ENCODE measurements around the gene OOSP3. TPM values are rescaled to one million over a fixed set of nuclear protein-coding genes. Genes with fewer than 3 reads are reported as not detected.
A peak's percentile ranks its signal among the peaks of the same experiment; 100 is the strongest.
"Not testable (repeated sequence)": the region's sequence is repeated elsewhere in the genome, so short reads cannot be mapped to it uniquely, and the experiment has no call there.

Gene OOSP3
- total RNA-seq, 1 experiment from 2014 or later: not detected

DNA sequence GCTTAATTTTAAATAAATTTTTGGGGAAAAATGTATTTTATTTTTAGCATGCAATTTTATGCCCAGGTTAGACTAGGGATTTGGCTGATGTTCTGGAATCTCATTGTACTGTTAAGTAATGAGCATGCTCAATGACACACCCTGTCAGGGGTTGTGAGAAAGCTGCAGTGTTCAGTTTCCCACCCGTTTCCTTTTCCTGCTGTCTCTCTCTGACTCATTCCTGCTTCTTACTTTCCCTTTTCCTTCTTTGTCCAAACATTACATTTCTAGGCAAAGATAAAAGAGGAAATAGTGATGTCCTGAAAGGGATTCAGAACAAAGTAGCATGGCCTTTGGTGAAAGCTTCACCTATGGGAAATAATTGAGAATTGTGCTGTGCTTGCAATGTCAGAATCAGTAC is 22.7 kb downstream of the OOSP3 start:
- no peak overlapping the region for H3K4me3 ChIP-seq
- peak overlapping the region; percentile 20; the same call in 1 of the 2 replicates for H3K27ac ChIP-seq
- H3K4me2 ChIP-seq: no peak overlapping the region
- no peaks in the 10 kb centered on the region for H3K4me1 ChIP-seq (replicated peaks; ENCODE audit: insufficient read depth)
- CTCF ChIA-PET: interaction anchor here (0.6 to 0.7 kb wide), 2 partner anchors 18 to 140 kb away, joined by 3 to 4 read pairs; no protein-coding TSS in a partner anchor
- H3K79me2 ChIP-seq (ENCODE audit: low read depth): no peaks in the 10 kb centered on the region
- BruUV-seq (replicated peaks): no TSS peak
- H3K9me3 ChIP-seq (ENCODE audit: insufficient read depth, low read depth): no peaks in the 10 kb centered on the region
- POLR2A ChIA-PET (ENCODE audit: unreplicated experiment): no interaction called here
- H4K20me1 ChIP-seq (ENCODE audit: insufficient read depth): no peaks in the 10 kb centered on the region
- H3F3A ChIP-seq (ENCODE audit: insufficient read depth, low read depth): no peaks in the 10 kb centered on the region
- intact Hi-C loops (cut with micrococcal nuclease; ENCODE audit: unreplicated experiment): loop anchor here (1.0 kb wide), 1 partner anchor 44 kb away; no protein-coding TSS in a partner anchor
- no peaks in the 10 kb centered on the region; the same call in 1 of the 2 replicates for H3K27me3 ChIP-seq (ENCODE audit: insufficient read depth, low read depth)
- peak; percentile 56 to 60 for DNase-seq
- no peaks in the 10 kb centered on the region; the same call in 1 of the 2 replicates for H3K9me2 ChIP-seq (ENCODE audit: insufficient read depth)
- no peaks in the 10 kb centered on the region for H3K36me3 ChIP-seq (ENCODE audit: low read depth)
- H2AFZ ChIP-seq: no peak overlapping the region
- TF ChIP-seq EZH2 (IDR thresholded peaks at IDR 0.05; ENCODE audit: low read depth): no peak
- TF ChIP-seq, protein P1, sequence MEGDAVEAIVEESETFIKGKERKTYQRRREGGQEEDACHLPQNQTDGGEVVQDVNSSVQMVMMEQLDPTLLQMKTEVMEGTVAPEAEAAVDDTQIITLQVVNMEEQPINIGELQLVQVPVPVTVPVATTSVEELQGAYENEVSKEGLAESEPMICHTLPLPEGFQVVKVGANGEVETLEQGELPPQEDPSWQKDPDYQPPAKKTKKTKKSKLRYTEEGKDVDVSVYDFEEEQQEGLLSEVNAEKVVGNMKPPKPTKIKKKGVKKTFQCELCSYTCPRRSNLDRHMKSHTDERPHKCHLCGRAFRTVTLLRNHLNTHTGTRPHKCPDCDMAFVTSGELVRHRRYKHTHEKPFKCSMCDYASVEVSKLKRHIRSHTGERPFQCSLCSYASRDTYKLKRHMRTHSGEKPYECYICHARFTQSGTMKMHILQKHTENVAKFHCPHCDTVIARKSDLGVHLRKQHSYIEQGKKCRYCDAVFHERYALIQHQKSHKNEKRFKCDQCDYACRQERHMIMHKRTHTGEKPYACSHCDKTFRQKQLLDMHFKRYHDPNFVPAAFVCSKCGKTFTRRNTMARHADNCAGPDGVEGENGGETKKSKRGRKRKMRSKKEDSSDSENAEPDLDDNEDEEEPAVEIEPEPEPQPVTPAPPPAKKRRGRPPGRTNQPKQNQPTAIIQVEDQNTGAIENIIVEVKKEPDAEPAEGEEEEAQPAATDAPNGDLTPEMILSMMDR (conservative IDR thresholded peaks at IDR 0.05): no peak

DNA sequence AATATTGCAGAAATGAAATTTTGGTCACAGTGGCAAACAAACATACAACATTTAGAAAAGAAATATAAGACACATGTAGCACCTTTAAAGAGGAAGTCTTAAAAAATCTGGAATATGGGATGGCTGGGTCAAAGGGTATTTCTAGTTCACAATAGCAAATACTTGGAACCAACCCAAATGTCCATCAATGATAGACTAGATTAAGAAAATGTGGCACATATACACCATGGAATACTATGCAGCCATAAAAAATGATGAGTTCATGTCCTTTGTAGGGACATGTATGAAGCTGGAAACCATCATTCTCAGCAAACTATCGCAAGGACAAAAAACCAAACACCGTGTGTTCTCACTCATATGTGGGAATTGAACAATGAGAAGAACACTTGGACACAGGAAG is 25.0 kb downstream of the OOSP3 start:
- H3K27ac ChIP-seq; H3K4me3 ChIP-seq; CTCF ChIA-PET; H3K79me2 ChIP-seq (ENCODE audit: low read depth); H3K9me3 ChIP-seq (ENCODE audit: insufficient read depth, low read depth); H3K4me2 ChIP-seq; intact Hi-C loops (cut with micrococcal nuclease; ENCODE audit: unreplicated experiment); H3K4me1 ChIP-seq (replicated peaks; ENCODE audit: insufficient read depth); BruUV-seq (replicated peaks); H3F3A ChIP-seq (ENCODE audit: insufficient read depth, low read depth); H3K36me3 ChIP-seq (ENCODE audit: low read depth); H3K9me2 ChIP-seq (ENCODE audit: insufficient read depth); POLR2A ChIA-PET (ENCODE audit: unreplicated experiment); H4K20me1 ChIP-seq (ENCODE audit: insufficient read depth); H2AFZ ChIP-seq; DNase-seq; H3K27me3 ChIP-seq (ENCODE audit: insufficient read depth, low read depth): not testable (repeated sequence)

DNA sequence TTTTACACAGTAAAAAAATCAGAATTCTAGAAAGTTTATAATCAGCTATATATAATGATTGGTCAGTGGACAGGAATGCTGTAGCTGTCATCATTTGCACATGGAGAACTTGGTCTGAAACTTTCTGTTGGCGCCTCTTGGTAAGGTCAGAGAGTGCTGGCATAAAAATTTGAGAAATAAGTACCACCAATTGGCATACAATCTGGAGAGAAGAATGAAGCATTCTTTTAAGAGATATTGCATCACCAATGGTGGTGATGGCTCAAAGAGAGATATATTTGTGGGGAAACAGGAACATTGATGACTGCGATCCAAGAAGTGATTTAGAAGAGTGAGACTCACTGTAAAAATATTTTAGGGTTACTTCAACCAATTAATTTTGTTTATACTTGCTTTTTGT is 39.9 kb downstream of the OOSP3 start:
- no peak for DNase-seq
- Histone ChIP-seq H3K4me2 (no peak overlapping the region), H3K27me3 (ENCODE audit: insufficient read depth, low read depth) (no peaks in the 10 kb centered on the region), H3K9me2 (ENCODE audit: insufficient read depth) (no peaks in the 10 kb centered on the region; the same call in 1 of the 2 replicates), H3K4me3 (no peak overlapping the region), H4K20me1 (ENCODE audit: insufficient read depth) (no peaks in the 10 kb centered on the region), H2AFZ (no peak overlapping the region), H3K27ac (no peak overlapping the region), H3K9me3 (ENCODE audit: insufficient read depth, low read depth) (peaks cover 9% of the 10 kb centered on the region; the same call in 1 of the 2 replicates), H3K4me1 (replicated peaks; ENCODE audit: insufficient read depth) (no peaks in the 10 kb centered on the region), H3K79me2 (ENCODE audit: low read depth) (no peaks in the 10 kb centered on the region), H3F3A (ENCODE audit: insufficient read depth, low read depth) (no peaks in the 10 kb centered on the region), H3K36me3 (ENCODE audit: low read depth) (no peaks in the 10 kb centered on the region)
- intact Hi-C loops (cut with micrococcal nuclease; ENCODE audit: unreplicated experiment): no loop called here
- ChIA-PET POLR2A (ENCODE audit: unreplicated experiment) (interaction anchor here (0.6 to 1.2 kb wide), 4 partner anchors 10 to 1232 kb away, joined by 3 to 15 read pairs (median 4); partner anchors contain the start of gene MRPL16), CTCF (interaction anchor here (0.8 to 1.3 kb wide), 6 partner anchors 16 to 116 kb away, joined by 3 to 11 read pairs (median 4); no protein-coding TSS in a partner anchor)
- TF ChIP-seq, protein P1 (conservative IDR thresholded peaks at IDR 0.05): no peak
- TF ChIP-seq EZH2 (IDR thresholded peaks at IDR 0.05; ENCODE audit: low read depth): no peak
- no TSS peak for BruUV-seq (replicated peaks)

All from PC-9 (cell line).